HG02610 (cell line): Measurements from ENCODE around the gene SMPDL3B.
"Not testable (repeated sequence)": the region's sequence is repeated elsewhere in the genome, so short reads cannot be mapped to it uniquely, and the experiment has no call there.

Source experiments
- ATAC-seq: cut with Tn5 transposase; IDR thresholded peaks from one replicate; pipeline ENCODE4 v1.9.1; 2021; ENCODE audit warnings: mild to moderate bottlenecking, moderate library complexity; ENCODE audit not compliant: unreplicated experiment

SMPDL3B gene

DNA sequence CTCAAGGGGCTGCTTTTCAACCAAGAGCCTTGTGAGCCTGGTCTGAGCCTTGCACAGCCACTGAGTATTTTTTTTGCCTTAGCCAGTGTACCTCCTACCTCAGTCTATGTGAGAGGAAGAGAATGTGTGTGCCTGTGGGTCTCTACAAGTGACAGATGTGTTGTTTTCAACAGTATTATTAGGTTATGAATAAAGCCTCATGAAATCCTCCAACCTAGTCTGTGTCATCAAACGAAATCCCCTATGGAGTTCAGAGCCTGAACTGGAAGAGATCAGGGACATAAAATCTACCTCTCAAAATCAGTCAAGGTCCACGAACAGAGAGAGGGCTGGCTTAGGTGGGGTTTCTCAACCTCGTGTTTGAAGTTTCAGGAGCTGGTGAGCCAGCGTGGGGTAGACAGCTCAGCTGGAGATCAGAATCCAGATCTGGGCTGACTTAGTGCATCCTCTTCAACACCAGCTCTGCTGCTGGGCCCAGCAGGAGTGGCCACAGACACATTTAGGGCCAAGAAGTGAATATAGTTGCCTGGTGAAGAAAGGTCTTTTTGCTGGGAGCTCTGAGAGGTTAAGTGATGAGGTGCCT is 33.2 kb downstream of the SMPDL3B start:
- ATAC-seq, result no peak

DNA sequence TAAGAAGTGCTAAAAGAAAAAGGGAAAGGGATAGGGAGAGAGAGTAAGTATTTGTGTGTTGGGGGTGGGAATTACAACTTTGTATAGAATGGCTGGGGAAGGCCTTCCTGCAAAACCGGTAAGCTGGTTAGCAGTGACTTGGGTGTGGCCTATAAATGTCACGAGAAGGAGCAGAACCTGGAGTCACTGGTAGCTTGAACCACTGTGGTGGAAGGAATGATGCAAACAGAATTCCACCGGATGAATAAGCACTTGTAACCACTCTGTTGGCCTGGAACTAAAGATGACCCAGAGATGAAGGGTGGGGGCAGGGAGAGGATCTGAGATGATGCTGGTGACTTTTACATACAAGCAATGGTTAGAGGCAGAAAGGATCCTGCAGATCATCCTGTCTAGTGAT is 33.9 kb downstream of the SMPDL3B start:
- no peak for ATAC-seq

DNA sequence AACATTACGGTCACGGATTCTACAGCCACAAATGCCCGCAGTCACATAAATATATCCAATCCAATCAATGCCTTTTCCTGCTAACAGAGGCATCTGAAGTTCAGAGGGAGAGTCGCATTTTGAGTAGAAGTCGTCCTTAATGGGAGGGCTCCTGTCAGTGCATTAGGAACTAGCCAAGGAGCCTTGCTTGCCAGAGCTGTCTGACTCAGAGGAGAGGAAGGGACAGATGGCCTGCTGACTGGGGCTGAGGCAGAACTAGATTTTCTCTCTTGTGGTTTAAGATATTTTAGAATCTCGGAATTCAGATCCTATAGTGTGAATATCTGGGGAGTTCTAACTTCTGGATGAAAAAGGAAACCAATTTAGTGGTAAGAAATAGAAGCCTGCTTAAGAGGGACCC is 35.6 kb downstream of the SMPDL3B start:
- ATAC-seq, result no peak

DNA sequence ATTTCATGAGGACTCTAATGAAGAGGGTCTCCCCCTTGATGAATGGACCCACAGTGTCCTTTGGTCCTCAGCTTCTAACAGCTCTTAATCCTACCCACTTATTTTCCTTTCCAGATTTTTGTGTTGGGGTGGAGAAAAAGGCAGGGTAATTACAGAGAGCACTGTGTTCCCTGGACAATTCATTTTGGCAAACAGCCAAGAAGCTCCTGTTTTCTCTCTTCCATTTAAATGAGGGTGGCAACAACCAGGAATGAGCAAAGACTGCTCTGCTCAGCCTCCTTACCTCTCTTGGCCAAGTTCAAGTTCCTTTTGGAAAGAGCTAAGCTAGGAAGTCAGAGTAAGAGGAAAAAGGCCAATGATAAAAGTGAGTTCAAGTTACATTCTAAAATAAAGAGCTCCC is 36.9 kb downstream of the SMPDL3B start:
- ATAC-seq, result no peak

DNA sequence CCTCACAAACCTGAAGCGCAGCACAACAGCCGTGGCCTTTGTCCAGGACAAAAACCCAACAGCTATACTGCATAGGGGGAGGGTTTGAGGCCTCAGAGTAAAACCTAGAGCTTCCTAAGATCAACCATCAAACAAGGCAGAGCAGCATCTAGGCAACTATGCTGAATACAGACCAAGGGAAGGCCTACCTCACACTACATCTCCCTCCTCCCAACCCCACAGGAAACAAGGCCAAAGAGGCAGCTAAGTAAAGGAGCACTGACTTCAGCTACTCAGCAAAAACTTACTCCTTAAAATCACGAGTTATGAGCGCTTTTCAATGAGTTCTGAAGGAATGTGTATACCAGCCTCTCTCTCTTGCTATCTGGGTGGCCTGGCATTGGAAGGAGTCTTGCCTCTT is 37.3 kb downstream of the SMPDL3B start:
- ATAC-seq, result no peak

DNA sequence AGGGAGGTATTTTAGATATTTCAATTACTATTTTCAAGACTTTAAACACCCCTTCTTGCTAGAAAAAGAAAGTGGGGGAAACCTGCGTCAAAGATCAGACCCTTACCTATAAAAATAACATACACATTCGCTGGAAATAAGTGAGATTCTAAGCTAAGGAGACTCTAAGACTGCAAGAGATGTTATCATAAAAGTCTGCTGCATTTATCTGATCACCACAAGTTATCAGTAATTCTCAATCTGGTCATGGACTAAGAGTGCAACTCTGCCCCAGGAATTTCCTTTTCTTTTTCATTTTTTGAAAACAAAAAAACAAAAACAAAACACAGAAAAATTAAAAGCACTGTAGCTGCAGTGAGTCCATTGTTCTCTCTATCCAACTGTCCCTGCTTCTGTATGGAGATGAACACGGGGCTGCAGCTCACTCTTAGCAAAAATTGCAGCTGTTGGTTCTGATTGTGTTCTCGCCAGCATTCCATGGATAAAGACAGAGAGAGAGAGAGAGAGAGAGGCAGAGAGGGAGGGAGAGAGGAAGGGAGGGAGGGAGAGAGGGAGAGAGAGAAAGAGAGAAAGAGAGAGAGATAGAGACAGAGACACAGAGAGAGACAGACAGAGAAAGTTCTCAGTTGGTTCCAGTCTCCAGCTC is 39.1 kb downstream of the SMPDL3B start:
- ATAC-seq, result no peak

DNA sequence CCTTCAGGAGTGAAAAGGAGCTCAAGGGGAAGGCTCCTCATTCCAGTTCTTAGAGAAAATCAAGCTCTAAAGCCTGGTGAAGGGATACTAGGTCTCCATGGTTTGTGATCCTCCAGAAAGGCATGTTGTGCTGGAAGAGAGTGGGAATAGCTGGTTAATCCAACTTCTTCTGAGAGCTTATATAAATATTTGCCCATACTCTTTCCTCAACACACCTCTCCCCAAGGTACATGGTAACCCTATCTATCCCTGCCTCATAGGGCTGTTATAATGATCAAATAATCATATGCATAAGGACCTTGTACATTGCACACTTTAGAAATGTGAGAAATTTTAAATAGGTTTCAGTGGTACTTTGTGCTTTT is 39.6 kb downstream of the SMPDL3B start:
- no peak for ATAC-seq

DNA sequence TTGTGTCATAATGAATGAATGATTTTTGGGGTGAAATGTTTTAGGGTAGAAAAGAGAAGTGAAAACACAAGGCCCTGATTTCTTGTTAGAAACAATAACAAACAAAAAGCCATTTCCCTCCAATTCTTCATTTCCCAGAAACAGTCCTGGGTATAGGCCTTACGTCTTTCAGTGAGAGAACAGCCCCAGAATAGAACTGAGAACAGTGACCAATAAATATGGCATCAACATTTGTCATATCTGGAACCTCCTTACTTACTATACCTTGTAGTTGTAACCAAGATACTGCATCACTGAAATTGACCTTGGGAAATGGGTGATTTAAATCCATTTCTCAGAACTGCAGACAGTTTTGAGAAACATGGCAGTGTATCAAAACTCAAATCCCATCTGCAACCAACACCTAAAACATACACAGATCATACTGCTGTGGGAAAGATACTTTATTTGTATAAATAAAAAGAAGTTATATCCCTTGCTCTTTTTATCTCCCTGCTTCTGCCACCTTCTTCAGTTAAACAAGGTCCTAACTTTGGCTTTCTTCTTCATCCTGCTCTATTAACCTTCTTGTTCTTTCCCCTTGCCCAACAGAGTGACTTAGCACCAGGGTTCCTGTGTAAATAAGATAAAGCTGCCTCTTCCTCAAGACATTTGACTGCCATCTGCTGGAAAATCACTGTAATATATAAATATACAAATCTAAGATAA is 44.5 kb downstream of the SMPDL3B start:
- no peak for ATAC-seq

DNA sequence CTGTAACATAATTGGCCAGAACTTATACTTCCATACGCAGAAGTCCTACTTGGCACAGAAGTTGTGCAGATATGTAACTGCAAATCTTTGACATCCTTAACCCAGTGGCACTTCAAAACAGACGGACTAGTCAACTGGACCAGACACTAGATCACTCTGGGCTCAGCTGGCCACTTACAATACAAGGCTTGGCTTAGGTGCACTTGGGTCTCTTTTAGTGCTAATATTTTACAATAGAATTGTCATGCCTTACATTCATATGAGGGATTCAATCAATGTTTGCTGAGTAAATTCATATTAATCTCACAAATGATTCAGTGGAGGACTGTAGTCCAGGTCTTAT is 45.0 kb downstream of the SMPDL3B start:
- ATAC-seq, result no peak

DNA sequence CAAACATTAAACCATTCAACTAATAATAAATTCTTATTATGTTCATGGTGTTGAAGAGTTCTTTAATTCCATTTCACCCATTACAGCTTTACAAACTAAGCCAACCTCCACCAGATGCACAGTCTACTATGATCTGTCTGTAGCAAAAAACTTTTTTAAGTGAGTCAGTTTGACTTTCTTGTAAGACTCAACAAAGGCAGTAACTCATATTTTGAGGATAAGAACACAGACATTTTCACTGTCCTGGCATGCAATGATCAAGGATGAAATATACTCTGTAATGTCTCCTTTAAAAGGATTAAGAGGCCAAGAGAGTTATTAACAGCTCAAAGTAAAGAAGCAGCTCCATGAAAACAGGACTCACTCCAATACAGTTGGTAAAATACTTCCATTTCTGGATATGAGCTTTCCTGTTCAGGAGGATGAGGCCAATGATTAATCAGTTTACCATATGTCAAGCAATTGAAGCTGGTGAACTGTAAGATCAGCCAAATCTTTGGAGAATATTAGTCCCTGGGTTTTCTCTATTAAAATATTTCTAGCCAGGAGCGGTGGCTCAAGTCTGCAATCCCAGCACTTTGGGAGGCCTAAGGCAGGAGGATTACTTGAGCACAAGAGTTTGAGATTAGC is 45.5 kb downstream of the SMPDL3B start:
- ATAC-seq, result no peak

DNA sequence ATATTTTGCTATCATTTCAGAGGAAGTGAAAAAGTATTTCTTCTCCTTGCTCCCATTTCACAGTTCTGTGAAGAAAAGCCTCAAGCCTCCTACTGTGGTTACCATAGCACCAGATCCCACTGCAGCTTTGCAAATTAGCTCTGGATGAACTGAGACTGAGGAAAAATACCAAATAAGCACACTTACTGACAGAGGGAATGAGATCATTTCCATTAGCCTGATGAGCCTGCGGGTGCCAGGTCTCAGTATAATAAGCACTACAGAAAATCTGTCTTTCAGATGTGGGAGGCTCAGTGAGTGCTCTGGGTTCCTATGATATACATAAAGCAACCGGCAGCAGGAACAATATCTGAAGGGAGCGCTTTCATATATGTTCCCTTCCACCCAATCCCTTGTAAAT is 46.3 kb downstream of the SMPDL3B start:
- ATAC-seq, result no peak

DNA sequence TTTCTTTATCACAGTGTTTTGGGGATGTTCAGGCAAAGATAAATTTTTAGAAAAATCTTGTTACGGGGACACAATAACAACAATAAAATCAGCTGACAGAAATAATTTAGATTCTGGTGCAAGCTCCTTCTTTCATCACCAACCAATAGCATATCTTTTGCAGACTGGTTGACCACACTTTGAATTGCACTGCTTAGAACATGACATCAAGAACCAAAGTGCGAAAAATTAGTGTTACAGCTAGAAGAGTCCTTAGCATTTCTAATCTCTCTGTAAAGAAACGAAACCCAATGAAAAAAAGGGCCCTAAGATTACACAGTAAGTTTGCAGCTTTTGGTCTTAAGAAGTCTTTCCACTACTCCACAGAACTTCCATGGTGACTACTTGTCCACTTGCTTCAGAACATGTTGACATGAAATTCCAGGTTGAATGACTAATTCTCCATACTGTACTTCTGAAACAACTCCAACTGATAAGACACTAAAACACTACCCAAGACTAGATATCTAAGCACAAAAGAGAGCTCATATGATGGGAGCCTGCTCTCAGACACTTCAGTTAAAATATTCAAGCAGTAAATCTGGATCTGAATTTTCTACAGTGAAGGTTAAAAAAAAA is 56.2 kb downstream of the SMPDL3B start:
- ATAC-seq, result no peak

DNA sequence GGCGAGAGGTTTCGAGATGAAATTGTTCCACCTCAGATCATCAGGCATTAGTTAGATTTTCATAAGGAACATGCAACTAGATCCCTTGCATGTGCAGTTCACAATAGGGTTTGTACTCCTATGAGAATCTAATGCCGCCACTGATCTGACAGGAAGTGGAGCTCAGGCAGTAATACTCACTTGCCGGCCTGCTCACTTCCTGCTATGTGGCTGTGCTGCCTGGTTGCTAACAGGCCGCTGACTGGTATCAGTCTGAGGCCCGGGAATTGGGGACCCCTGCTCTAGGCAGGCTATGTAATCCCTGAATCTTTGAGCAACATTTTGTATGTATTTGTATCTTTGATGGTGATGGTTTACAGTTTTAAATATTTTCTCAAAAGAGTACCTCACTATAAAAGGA is 57.5 kb downstream of the SMPDL3B start:
- no peak for ATAC-seq

DNA sequence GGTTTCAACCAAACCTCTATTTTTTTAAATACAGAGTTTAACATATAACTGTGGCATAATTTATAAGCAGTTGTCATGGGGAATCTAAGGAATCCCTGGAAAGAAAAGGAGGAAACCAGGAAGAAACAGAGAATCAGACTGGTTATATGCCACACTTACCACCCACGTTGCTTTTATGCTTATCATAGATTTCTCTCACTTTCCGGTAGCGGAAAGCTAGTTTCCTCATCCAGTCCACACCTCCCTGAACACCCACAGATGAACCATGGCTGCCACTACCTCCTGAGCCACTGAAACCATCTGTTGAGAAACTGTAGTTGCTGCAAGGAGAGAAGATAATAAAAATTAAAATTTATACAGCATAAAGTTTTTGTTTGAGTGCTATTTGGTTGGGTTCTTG is 58.4 kb downstream of the SMPDL3B start:
- ATAC-seq, result no peak

DNA sequence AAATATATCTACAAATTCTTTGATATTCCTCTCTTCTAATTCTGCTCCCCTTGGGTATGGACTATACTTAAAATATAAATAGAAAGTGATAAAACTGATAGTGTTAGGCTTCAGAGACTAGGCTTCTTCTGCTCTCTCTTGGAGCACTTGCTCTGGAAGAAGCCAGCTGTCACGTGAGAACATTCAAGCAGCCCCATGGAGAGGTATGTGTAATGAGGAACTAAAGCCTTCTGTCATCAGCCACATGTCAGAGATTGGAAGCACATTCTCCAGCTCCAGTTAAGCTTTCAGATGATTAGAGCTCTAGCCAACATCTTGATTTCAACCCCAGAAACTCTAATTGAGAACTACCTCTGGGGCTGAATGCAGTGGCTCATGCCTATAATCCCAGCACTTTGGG is 59.3 kb downstream of the SMPDL3B start:
- no peak for ATAC-seq

DNA sequence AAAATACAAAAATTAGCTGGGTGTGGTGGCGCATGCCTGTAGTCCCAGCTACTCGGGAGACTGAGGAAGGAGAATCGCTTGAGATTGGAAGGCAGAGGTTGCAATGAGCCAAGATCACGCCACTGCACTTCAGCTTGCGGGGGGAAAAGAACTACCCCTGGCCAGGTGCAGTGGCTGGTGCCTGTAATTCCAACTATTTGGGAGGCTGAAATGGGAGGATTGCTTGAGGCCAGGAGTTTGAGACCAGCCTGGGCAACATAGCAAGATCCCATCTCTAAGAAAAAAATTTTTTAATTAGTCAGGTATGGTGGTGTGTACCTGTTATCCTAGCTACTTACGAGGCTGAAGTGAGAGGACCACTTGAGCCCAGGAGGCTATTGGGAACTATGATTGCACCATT is 59.7 kb downstream of the SMPDL3B start:
- not testable (repeated sequence) for ATAC-seq

DNA sequence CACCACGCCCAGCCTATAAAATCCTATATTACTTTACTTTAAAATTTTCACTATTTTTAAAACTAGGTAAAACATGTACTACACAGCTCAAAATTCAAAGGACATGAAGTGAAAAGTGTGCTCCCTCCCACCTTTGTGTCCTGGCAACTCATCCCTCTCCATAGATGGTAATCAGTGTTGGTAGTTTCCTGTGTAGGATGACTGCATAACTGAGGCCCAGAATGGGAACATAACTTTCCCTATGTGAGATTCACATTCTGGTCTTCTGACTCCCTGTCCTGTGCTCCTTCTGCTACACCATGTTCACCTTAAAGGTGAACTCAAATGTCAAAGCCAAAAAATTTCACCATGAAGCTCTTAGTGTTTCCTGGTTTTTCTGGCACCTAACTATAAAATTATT is 64.3 kb downstream of the SMPDL3B start:
- ATAC-seq, result no peak

DNA sequence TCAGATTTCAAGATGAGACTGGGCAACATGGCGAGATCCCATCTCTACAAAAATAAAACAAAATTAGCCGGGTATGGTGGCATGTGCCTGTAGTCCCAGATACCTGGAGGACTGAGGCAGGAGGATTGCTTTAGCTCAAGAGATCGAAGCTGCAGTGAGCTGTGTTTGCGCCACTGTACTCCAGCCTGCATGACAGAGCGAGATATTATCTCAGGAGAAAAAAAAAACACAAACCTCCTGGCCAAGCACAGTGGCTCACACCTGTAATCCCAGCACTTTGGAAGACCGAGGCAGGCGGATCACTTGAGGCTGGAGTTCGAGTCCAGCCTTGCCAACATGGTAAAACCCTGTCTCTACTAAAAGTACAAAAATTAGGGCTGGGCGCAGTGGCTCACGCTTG is 67.8 kb downstream of the SMPDL3B start:
- no peak for ATAC-seq

DNA sequence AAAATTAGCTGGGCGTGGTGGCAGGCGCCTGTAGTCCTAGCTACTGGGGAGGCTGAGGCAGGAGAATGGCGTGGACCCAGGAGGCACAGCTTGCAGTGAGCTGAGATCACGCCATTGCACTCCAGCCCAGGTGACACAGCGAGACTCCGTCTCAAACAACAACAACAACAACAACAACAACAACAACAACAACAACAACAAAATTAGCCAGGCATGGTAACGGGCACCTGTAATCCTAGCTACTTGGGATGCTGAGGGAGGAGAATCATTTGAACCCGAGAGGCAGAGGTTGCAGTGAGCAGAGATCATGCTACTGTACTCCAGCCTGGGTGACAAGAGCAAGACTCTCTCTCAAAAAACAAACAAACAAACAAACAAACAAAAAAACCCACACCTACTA is 68.3 kb downstream of the SMPDL3B start:
- not testable (repeated sequence) for ATAC-seq
